ENCODE measurements around the gene LPIN2. TPM values are rescaled to one million over a fixed set of nuclear protein-coding genes. Genes with fewer than 3 reads are reported as not detected.

Gene LPIN2
- total and polyA plus RNA-seq, 2 of the 13 experiments (the other 11 are each of a cell fraction or from before 2014, with no cell fraction given) = 46.0 to 119 TPM

- Histone ChIP-seq H3K9me3 (ENCODE audit: low read length) (no peaks in the 10 kb centered on the region), H4K20me1 (ENCODE audit: insufficient read depth, low read length) (peaks cover 4% of the 10 kb centered on the region), H3K27me3 (ENCODE audit: control insufficient read depth in 1 of 2, insufficient read depth in 2 of 2, low read length in 2 of 2) (no peaks in the 10 kb centered on the region; a peak in 1 of 5 replicates), H3K4me3 (replicated peaks in 1 of 3; ENCODE audit: insufficient read depth in 1 of 3, low read depth in 2 of 3, low read length in 3 of 3) (peak overlapping the region in 1 of 3 experiments; percentile 4; a peak in 2 of 6 replicates), H3K4me1 (ENCODE audit: insufficient read depth, low read length) (peaks cover 46% of the 10 kb centered on the region), H3K4me2 (ENCODE audit: low read depth, low read length) (peak overlapping the region; percentile 69; the same call in 1 of the 2 replicates), H3K9ac (ENCODE audit: insufficient read depth, low read depth, low read length) (0 out of 2 replicates have a peak overlapping the region, but pooled peaks have one; percentile 37), H3K36me3 (replicated peaks in 1 of 2; ENCODE audit: control insufficient read depth in 1 of 2, insufficient read depth in 2 of 2, low read length in 2 of 2) (peaks cover 0 to under 1% of the 10 kb centered on the region in 2 experiments; a peak in 2 of 5 replicates), H3K27ac (ENCODE audit: extremely low read length, insufficient read depth, low read length) (no peak overlapping the region), H3K79me2 (ENCODE audit: insufficient read depth, low read length) (peaks cover 6% of the 10 kb centered on the region), H2AFZ (ENCODE audit: low read length) (no peak overlapping the region)
- in situ Hi-C loops (cut with HindIII; ENCODE audit: extremely low pct_ligation_motif_present, low pct_unique_long_range_greater_than_20kb) = loop anchor here (5.0 kb wide), 1 partner anchor 46 kb away; no protein-coding TSS in a partner anchor
- ChIA-PET CTCF (ENCODE audit: low intra/inter-chr PET ratio, low total read pairs) (no interaction called here), POLR2A (interaction anchor here (5.1 kb wide), 1 partner anchor 10 kb away, joined by 26 read pairs; no protein-coding TSS in a partner anchor)
- ATAC-seq (no peak), DNase-seq (ENCODE audit: low spot score) (no peak), FAIRE-seq (no peak)
- no TSS peak for BruUV-seq (replicated peaks)
- 45% methylated on average over 3 of the region's 3 CpGs for WGBS (ENCODE audit: low lambda C conversion rate)
- TF ChIP-seq ZNF562 (CRISPR knock-in tag; IDR thresholded peaks at IDR 0.05; ENCODE audit: borderline replicate concordance) = no peak
- no peak for TF ChIP-seq ZSCAN29 (CRISPR knock-in tag; conservative IDR thresholded peaks at IDR 0.05)
- TF ChIP-seq FOXA1 (IDR thresholded peaks at IDR 0.05) = no peak
- TF ChIP-seq FOXA1 (CRISPR knock-in tag; IDR thresholded peaks at IDR 0.05) = no peak
- TF ChIP-seq YY1 (IDR thresholded peaks at IDR 0.05; ENCODE audit: insufficient read depth, insufficient replicate concordance, low read depth, low read length) = no peak
- TF ChIP-seq ZFP37 (CRISPR knock-in tag; IDR thresholded peaks at IDR 0.05; ENCODE audit: borderline replicate concordance) = no peak
- TF ChIP-seq NR2F6 (IDR thresholded peaks at IDR 0.05) = no peak
- no peak for TF ChIP-seq NR2F6 (CRISPR knock-in tag; IDR thresholded peaks at IDR 0.05)
- TF ChIP-seq, protein P1, sequence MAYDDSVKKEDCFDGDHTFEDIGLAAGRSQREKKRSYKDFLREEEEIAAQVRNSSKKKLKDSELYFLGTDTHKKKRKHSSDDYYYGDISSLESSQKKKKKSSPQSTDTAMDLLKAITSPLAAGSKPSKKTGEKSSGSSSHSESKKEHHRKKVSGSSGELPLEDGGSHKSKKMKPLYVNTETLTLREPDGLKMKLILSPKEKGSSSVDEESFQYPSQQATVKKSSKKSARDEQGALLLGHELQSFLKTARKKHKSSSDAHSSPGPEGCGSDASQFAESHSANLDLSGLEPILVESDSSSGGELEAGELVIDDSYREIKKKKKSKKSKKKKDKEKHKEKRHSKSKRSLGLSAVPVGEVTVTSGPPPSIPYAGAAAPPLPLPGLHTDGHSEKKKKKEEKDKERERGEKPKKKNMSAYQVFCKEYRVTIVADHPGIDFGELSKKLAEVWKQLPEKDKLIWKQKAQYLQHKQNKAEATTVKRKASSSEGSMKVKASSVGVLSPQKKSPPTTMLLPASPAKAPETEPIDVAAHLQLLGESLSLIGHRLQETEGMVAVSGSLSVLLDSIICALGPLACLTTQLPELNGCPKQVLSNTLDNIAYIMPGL (CRISPR knock-in tag; IDR thresholded peaks at IDR 0.05; ENCODE audit: borderline replicate concordance in 1 of 2, low read depth in 1 of 2) = no peak
- no peak for TF ChIP-seq MXD3 (CRISPR knock-in tag; IDR thresholded peaks at IDR 0.05)
- TF ChIP-seq IRF2 (CRISPR knock-in tag; IDR thresholded peaks at IDR 0.05) = no peak
- TF ChIP-seq MXD4 (CRISPR knock-in tag; IDR thresholded peaks at IDR 0.05) = no peak
- no peak for TF ChIP-seq ZBTB3 (CRISPR knock-in tag; IDR thresholded peaks at IDR 0.05; ENCODE audit: borderline replicate concordance, low read depth)
- intact Hi-C loops (cut with micrococcal nuclease; ENCODE audit: unreplicated experiment) = loop anchor here (1.0 kb wide), 1 partner anchor 10 kb away; no protein-coding TSS in a partner anchor
These were observed 3.8 kb upstream of the LPIN2 start for GRCh38 chr18:3016585-3017297.

All from HepG2 (cell line).